T-helper 1 cell treated with Interleukin-12 subunit alpha and Interleukin-12 subunit beta and Interleukin-4 antibody, amounts not matched to agents 30 ng/mL and 1 ng/mL, for 36 hours (primary cell): Measurements from ENCODE around the gene WNT10A. TPM values are rescaled to one million over a fixed set of nuclear protein-coding genes. Genes with fewer than 3 reads are reported as not detected.
"Not testable (repeated sequence)": the region's sequence is repeated elsewhere in the genome, so short reads cannot be mapped to it uniquely, and the experiment has no call there.

Source experiments
- intact Hi-C: fragments of 100-400 bp; cut with micrococcal nuclease; formaldehyde crosslinking; loops from one replicate; pipeline ENCODE4 v1.15.1; 2024
- total RNA-seq: library from RNA; stranded (reverse); gene quantifications from 2 replicates; pipeline ENCODE4 v1.2.3, GENCODE V29; 2022

WNT10A gene
- total RNA-seq, result 0.07 and 0.29 TPM in 2 replicates

- intact Hi-C loops, result no loop called here
These were observed at the start of gene WNT10A for GRCh38 chr2:218880102-218880858. Gene WNT10A, plus strand, starts transcription at chr2:218880852. Its CDS starts 144 bp downstream, at chr2:218880996.

- intact Hi-C loops, result no loop called here
These were observed 49.2 kb upstream of the WNT10A start, which contains the start of gene PRKAG3 for GRCh38 chr2:218831378-218831990. Gene PRKAG3, minus strand, starts transcription at chr2:218831803.

GRCh38 chr2:218832081-218832480, 48.6 kb upstream of the WNT10A start:
- intact Hi-C loops, result no loop called here

GRCh38 chr2:218832520-218832919, 48.1 kb upstream of the WNT10A start:
- intact Hi-C loops, result no loop called here

GRCh38 chr2:218833023-218833609, 47.5 kb upstream of the WNT10A start:
- intact Hi-C loops, result no loop called here

- intact Hi-C loops, result no loop called here
These were observed 46.0 kb upstream of the WNT10A start for GRCh38 chr2:218834685-218835084.

GRCh38 chr2:218837495-218837894, 43.2 kb upstream of the WNT10A start:
- intact Hi-C loops, result no loop called here

GRCh38 chr2:218839430-218839829, 41.2 kb upstream of the WNT10A start:
- intact Hi-C loops, result no loop called here

- intact Hi-C loops, result no loop called here
These were observed 40.8 kb upstream of the WNT10A start for GRCh38 chr2:218839888-218840287.

- intact Hi-C loops, result not testable (repeated sequence)
These were observed 36.3 kb upstream of the WNT10A start for GRCh38 chr2:218844334-218844733.

- intact Hi-C loops, result loop anchor here (1.0 to 2.0 kb wide), 8 partner anchors 45 to 546 kb away; partner anchors contain the start of genes BCS1L, RNF25, STK36 and ZNF142
These were observed 33.7 kb upstream of the WNT10A start for GRCh38 chr2:218846963-218847362.

GRCh38 chr2:218849721-218850120, 30.9 kb upstream of the WNT10A start:
- intact Hi-C loops, result loop anchor here (5.0 to 10.0 kb wide), 2 partner anchors 265 to 308 kb away; no protein-coding TSS in a partner anchor

GRCh38 chr2:218850796-218851195, 29.9 kb upstream of the WNT10A start:
- intact Hi-C loops, result loop anchor here (5.0 to 10.0 kb wide), 2 partner anchors 264 to 307 kb away; no protein-coding TSS in a partner anchor

GRCh38 chr2:218851286-218851685, 29.4 kb upstream of the WNT10A start:
- intact Hi-C loops, result loop anchor here (5.0 to 10.0 kb wide), 2 partner anchors 264 to 306 kb away; no protein-coding TSS in a partner anchor

GRCh38 chr2:218852911-218853667, 27.6 kb upstream of the WNT10A start:
- intact Hi-C loops, result loop anchor here (1.0 to 10.0 kb wide), 5 partner anchors 23 to 304 kb away; no protein-coding TSS in a partner anchor

GRCh38 chr2:218853766-218854165, 26.9 kb upstream of the WNT10A start:
- intact Hi-C loops, result loop anchor here (1.0 to 10.0 kb wide), 5 partner anchors 23 to 304 kb away; no protein-coding TSS in a partner anchor

- intact Hi-C loops, result loop anchor here (5.0 to 10.0 kb wide), 2 partner anchors 260 to 302 kb away; no protein-coding TSS in a partner anchor
These were observed 25.8 kb upstream of the WNT10A start for GRCh38 chr2:218854860-218855259.

GRCh38 chr2:218855305-218856166, 25.1 kb upstream of the WNT10A start:
- intact Hi-C loops, result loop anchor here (10.0 kb wide), 1 partner anchor 259 kb away; no protein-coding TSS in a partner anchor

GRCh38 chr2:218856167-218856895, 24.3 kb upstream of the WNT10A start:
- intact Hi-C loops, result loop anchor here (10.0 kb wide), 1 partner anchor 258 kb away; no protein-coding TSS in a partner anchor
